ENCODE measurements around the gene ATXN2.

DNA sequence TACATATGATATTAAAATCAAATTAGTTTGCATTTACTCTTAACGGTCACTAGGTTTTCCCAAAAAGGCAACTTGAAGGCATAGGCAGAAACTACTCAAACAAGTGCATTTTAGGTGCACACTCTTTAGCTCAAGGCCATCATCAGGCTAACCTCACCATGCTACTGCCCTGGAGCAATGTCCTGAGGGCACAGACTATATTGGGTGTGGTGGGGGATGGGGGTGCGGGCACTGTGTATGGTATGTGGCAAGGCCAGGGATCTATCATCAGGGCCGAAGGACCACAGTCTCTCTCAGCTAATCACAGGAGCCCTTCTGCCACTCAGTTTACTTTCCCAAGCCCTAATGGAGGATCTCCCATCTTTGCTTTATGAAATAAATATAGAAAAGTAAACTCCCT lies 141.5 kb downstream of the ATXN2 start:
- no peak for TF ChIP-seq EZH2 (IDR thresholded peaks at IDR 0.05; ENCODE audit: insufficient read depth, poor library complexity, severe bottlenecking)
- no peak for TF ChIP-seq EZH2phosphoT487 (IDR thresholded peaks at IDR 0.05; ENCODE audit: insufficient read depth, low read depth)
